Activated CD8-positive, alpha-beta memory T cell treated with anti-CD3 and anti-CD28 coated beads, Interleukin-2, amount 10 ng/mL, durations not matched to agents 7 days and 5 days (primary cell): Measurements from ENCODE around the gene CATSPERD. TPM values are rescaled to one million over a fixed set of nuclear protein-coding genes. Genes with fewer than 3 reads are reported as not detected.
A peak's percentile ranks its signal among the peaks of the same experiment; 100 is the strongest.

Experiments used
- ATAC-seq: fragments of 150-1000 bp; cut with Tn5 transposase; one replicate; pipeline ENCODE4 v1.10.0; 2021; ENCODE audit warnings: moderate library complexity
- CTCF ChIA-PET: fragments of 350-600 bp; sonication (Branson Sonifier 250); formaldehyde crosslinking; loops from one replicate; lab custom pipeline; 2021; ENCODE audit warnings: antibody characterized with exemption; lab: Charles Lee
- DNase-seq: peaks from one replicate; pipeline ENCODE4 v3.0.0-alpha.2; 2020
- H3K27ac Mint-ChIP-seq: one replicate; pipeline ENCODE4 v1.8.0; 2021; ENCODE audit warnings: mild to moderate bottlenecking, mixed read lengths
- H3K27me3 Mint-ChIP-seq: one replicate; pipeline ENCODE4 v1.8.0; 2021; ENCODE audit warnings: mixed read lengths
- H3K36me3 Mint-ChIP-seq: one replicate; pipeline ENCODE4 v1.8.0; 2021; ENCODE audit warnings: mild to moderate bottlenecking, mixed read lengths
- H3K4me1 Mint-ChIP-seq: one replicate; pipeline ENCODE4 v1.8.0; 2021; ENCODE audit warnings: mixed read lengths
- H3K4me3 Mint-ChIP-seq: one replicate; pipeline ENCODE4 v1.8.0; 2021; ENCODE audit warnings: mild to moderate bottlenecking, moderate library complexity, mixed read lengths
- H3K9me3 Mint-ChIP-seq: one replicate; pipeline ENCODE4 v1.8.0; 2022; ENCODE audit warnings: low read depth, mixed read lengths
- total RNA-seq, 2 experiments: library from RNA; stranded (reverse); gene quantifications; one replicate each; pipeline ENCODE4 v1.2.3, GENCODE V29; 2021

Gene CATSPERD
- total RNA-seq, 2 experiments from 2014 or later = not detected

- no peaks in the 10 kb centered on the region for H3K4me1 Mint-ChIP-seq
- H3K4me3 Mint-ChIP-seq = no peak overlapping the region
- no peaks in the 10 kb centered on the region for H3K27me3 Mint-ChIP-seq
- CTCF ChIA-PET = no interaction called here
- H3K36me3 Mint-ChIP-seq = peaks cover 11% of the 10 kb centered on the region
- no peak overlapping the region for H3K27ac Mint-ChIP-seq
- no peaks in the 10 kb centered on the region for H3K9me3 Mint-ChIP-seq
- DNase-seq = no peak
- no peak for ATAC-seq
These were observed 61.9 kb downstream of the CATSPERD start for GRCh38 chr19:5782322-5782721.

GRCh38 chr19:5782945-5783919 lies 62.8 kb downstream of the CATSPERD start:
- no peak overlapping the region for H3K27ac Mint-ChIP-seq
- no peaks in the 10 kb centered on the region for H3K4me1 Mint-ChIP-seq
- no peak for ATAC-seq
- H3K36me3 Mint-ChIP-seq = peaks cover 15% of the 10 kb centered on the region
- no peaks in the 10 kb centered on the region for H3K9me3 Mint-ChIP-seq
- no peaks in the 10 kb centered on the region for H3K27me3 Mint-ChIP-seq
- DNase-seq = no peak
- no peak overlapping the region for H3K4me3 Mint-ChIP-seq
- CTCF ChIA-PET = interaction anchor here (0.9 kb wide), 1 partner anchor 21 kb away, joined by 3 read pairs; no protein-coding TSS in a partner anchor

- H3K9me3 Mint-ChIP-seq = no peaks in the 10 kb centered on the region
These were observed 64.2 kb downstream of the CATSPERD start, which contains the start of gene PRR22 for GRCh38 chr19:5784581-5785147. PRR22 (minus strand) TSS chr19:5784746; CDS start chr19:5784660, 86 bp downstream.

GRCh38 chr19:5785423-5785822 lies 65.0 kb downstream of the CATSPERD start:
- CTCF ChIA-PET = interaction anchor here (1.5 kb wide), 1 partner anchor 8 kb away, joined by 3 read pairs; no protein-coding TSS in a partner anchor
- H3K27me3 Mint-ChIP-seq = no peaks in the 10 kb centered on the region
- no peaks in the 10 kb centered on the region for H3K9me3 Mint-ChIP-seq
- ATAC-seq (no peak), DNase-seq (no peak)
- no peak overlapping the region for H3K4me3 Mint-ChIP-seq
- H3K27ac Mint-ChIP-seq = no peak overlapping the region
- H3K36me3 Mint-ChIP-seq = peaks cover 28% of the 10 kb centered on the region
- peaks cover 8% of the 10 kb centered on the region for H3K4me1 Mint-ChIP-seq

More at GRCh38 chr19:5784581-5785147, 64.2 kb downstream of the CATSPERD start, which contains the start of gene PRR22:
- no peak within 1 kb of the TSS for H3K4me3 Mint-ChIP-seq
- ATAC-seq (no peak), DNase-seq (no peak)
- H3K27me3 Mint-ChIP-seq = no peaks in the 10 kb centered on the region
- CTCF ChIA-PET = interaction anchor here (0.9 to 1.5 kb wide), 2 partner anchors 9 to 19 kb away, joined by 3 read pairs; no protein-coding TSS in a partner anchor
- peaks cover 1% of the 10 kb centered on the region for H3K4me1 Mint-ChIP-seq
- H3K27ac Mint-ChIP-seq = no peak within 1 kb of the TSS
- H3K36me3 Mint-ChIP-seq = peaks cover 22% of the 10 kb centered on the region

- Mint-ChIP-seq H3K36me3 (peaks cover 28% of the 10 kb centered on the region), H3K27me3 (no peaks in the 10 kb centered on the region), H3K27ac (no peak overlapping the region), H3K9me3 (no peaks in the 10 kb centered on the region), H3K4me1 (peaks cover 12% of the 10 kb centered on the region), H3K4me3 (no peak overlapping the region)
- no peak for ATAC-seq
- CTCF ChIA-PET = no interaction called here
- no peak for DNase-seq
These were observed 66.4 kb downstream of the CATSPERD start for GRCh38 chr19:5786593-5787408.

- H3K4me3 Mint-ChIP-seq = no peak overlapping the region
- H3K36me3 Mint-ChIP-seq = peaks cover 28% of the 10 kb centered on the region
- H3K27ac Mint-ChIP-seq = no peak overlapping the region
These were observed 67.2 kb downstream of the CATSPERD start for GRCh38 chr19:5787409-5788182.

GRCh38 chr19:5788422-5788821 lies 68.0 kb downstream of the CATSPERD start:
- no peak overlapping the region for H3K4me3 Mint-ChIP-seq
- peaks cover 28% of the 10 kb centered on the region for H3K36me3 Mint-ChIP-seq
- H3K27ac Mint-ChIP-seq = no peak overlapping the region
- no peaks in the 10 kb centered on the region for H3K27me3 Mint-ChIP-seq
- DNase-seq (no peak), ATAC-seq (no peak)
- peaks cover 12% of the 10 kb centered on the region for H3K4me1 Mint-ChIP-seq
- CTCF ChIA-PET = interaction anchor here (0.6 kb wide), 1 partner anchor 585 kb away, joined by 3 read pairs; no protein-coding TSS in a partner anchor
- no peaks in the 10 kb centered on the region for H3K9me3 Mint-ChIP-seq

More at GRCh38 chr19:5787409-5788182, 67.2 kb downstream of the CATSPERD start:
- H3K9me3 Mint-ChIP-seq = no peaks in the 10 kb centered on the region
- peaks cover 12% of the 10 kb centered on the region for H3K4me1 Mint-ChIP-seq
- no peaks in the 10 kb centered on the region for H3K27me3 Mint-ChIP-seq
- ATAC-seq (no peak), DNase-seq (no peak)
- CTCF ChIA-PET = no interaction called here

- peak overlapping the region; percentile 89 for H3K4me3 Mint-ChIP-seq
- CTCF ChIA-PET = interaction anchor here (8.0 kb wide), 1 partner anchor 15 kb away, joined by 62 read pairs; the partner anchor contains the start of gene NRTN
These were observed 68.9 kb downstream of the CATSPERD start for GRCh38 chr19:5789351-5789761.

GRCh38 chr19:5789886-5790558 lies 69.6 kb downstream of the CATSPERD start:
- H3K4me1 Mint-ChIP-seq = peaks cover 12% of the 10 kb centered on the region
- H3K9me3 Mint-ChIP-seq = no peaks in the 10 kb centered on the region
- H3K4me3 Mint-ChIP-seq = peak overlapping the region; percentile 89
- CTCF ChIA-PET = interaction anchor here (0.6 to 8.0 kb wide), 6 partner anchors 10 to 567 kb away, joined by 3 to 62 read pairs (median 4); partner anchors contain the start of genes CATSPERD, LONP1, NDUFA11 and NRTN
- H3K27ac Mint-ChIP-seq = peak overlapping the region; percentile 99
- H3K27me3 Mint-ChIP-seq = no peaks in the 10 kb centered on the region
- H3K36me3 Mint-ChIP-seq = peaks cover 28% of the 10 kb centered on the region
- no peak for ATAC-seq
- no peak for DNase-seq

More at GRCh38 chr19:5789351-5789761, 68.9 kb downstream of the CATSPERD start:
- peaks cover 12% of the 10 kb centered on the region for H3K4me1 Mint-ChIP-seq
- H3K9me3 Mint-ChIP-seq = no peaks in the 10 kb centered on the region
- no peaks in the 10 kb centered on the region for H3K27me3 Mint-ChIP-seq
- no peak overlapping the region for H3K27ac Mint-ChIP-seq
- H3K36me3 Mint-ChIP-seq = peaks cover 28% of the 10 kb centered on the region
- DNase-seq (no peak), ATAC-seq (no peak)

- Mint-ChIP-seq H3K27ac (peak within 1 kb of the TSS; percentile 99), H3K9me3 (no peaks in the 10 kb centered on the region), H3K36me3 (peaks cover 27% of the 10 kb centered on the region), H3K4me3 (peak within 1 kb of the TSS; percentile 89), H3K4me1 (peaks cover 12% of the 10 kb centered on the region), H3K27me3 (no peaks in the 10 kb centered on the region)
- ATAC-seq (peak; percentile 94), DNase-seq (peak; percentile 99)
- CTCF ChIA-PET = interaction anchor here (0.6 to 8.0 kb wide), 10 partner anchors 9 to 566 kb away, joined by 3 to 62 read pairs (median 4); partner anchors contain the start of genes CATSPERD, LONP1, NDUFA11 and NRTN
These were observed 70.4 kb downstream of the CATSPERD start, which contains the start of gene DUS3L for GRCh38 chr19:5790559-5791520. DUS3L (minus strand) TSS chr19:5791163; CDS start chr19:5791141, 22 bp downstream.
